Body of pancreas (tissue), 4 donors: ENCODE measurements around the gene GALNTL6.

Source experiments
- CTCF ChIP-seq, 7 experiments: fragments of 450-650 bp in 4 of 7; fragments of 200-600 bp in 3 of 7; sonication (generic) in 3 of 7; IDR thresholded peaks; one replicate each; pipeline ENCODE4 v1.5.1; 2016 to 2019; ENCODE audit warnings: antibody characterized with exemption in 7 of 7
- POLR2A ChIP-seq, 3 donors: fragments of 450-650 bp; IDR thresholded peaks; one replicate each; pipeline ENCODE4 v1.6.1; 2016; ENCODE audit warnings: antibody characterized with exemption in 3 of 3, mild to moderate bottlenecking in 2 of 3

- TF ChIP-seq CTCF (IDR thresholded peaks at IDR 0.05), result no peak
- no peak for TF ChIP-seq POLR2A (IDR thresholded peaks at IDR 0.05)
These were observed 1144.0 kb downstream of the GALNTL6 start for GRCh38 chr4:172957216-172957615.
